HEK293T (cell line): ENCODE measurements around the gene TTC9.

Source experiments
- CTCF ChIA-PET: fragments of 350-600 bp; formaldehyde crosslinking; extraction: SDS; loops from one replicate; lab custom pipeline; 2021; ENCODE audit warnings: antibody characterized with exemption, inconsistent platforms; lab: Yijun Ruan, JAX
- POLR2A ChIA-PET: fragments of 350-600 bp; formaldehyde crosslinking; extraction: SDS; loops from one replicate; lab custom pipeline; 2020; ENCODE audit warnings: antibody characterized with exemption, inconsistent platforms; lab: Yijun Ruan, JAX
- DNase-seq: peaks from one replicate; pipeline ENCODE4 v3.0.0; 2012; ENCODE audit warnings: mixed read lengths; ENCODE audit errors: extremely low spot score
- ARNT ChIP-seq: fragments of 450-650 bp; IDR thresholded peaks from 2 replicates; pipeline ENCODE4 v1.6.1; 2017; ENCODE audit warnings: mild to moderate bottlenecking
- BHLHE40 ChIP-seq: fragments of 450-650 bp; IDR thresholded peaks from 2 replicates; pipeline ENCODE4 v1.6.1; 2016; ENCODE audit warnings: mild to moderate bottlenecking, moderate library complexity, borderline replicate concordance
- CTBP1 ChIP-seq: fragments of 450-650 bp; IDR thresholded peaks from 2 replicates; pipeline ENCODE4 v1.6.1; 2016; ENCODE audit warnings: borderline replicate concordance
- ELF4 ChIP-seq: fragments of 450-650 bp; IDR thresholded peaks from 2 replicates; pipeline ENCODE4 v1.6.1; 2017; ENCODE audit warnings: antibody characterized with exemption
- FOXA1 ChIP-seq: fragments of 450-650 bp; IDR thresholded peaks from 2 replicates; pipeline ENCODE4 v1.6.1; 2016; ENCODE audit warnings: mild to moderate bottlenecking
- FOXK2 ChIP-seq: fragments of 450-650 bp; IDR thresholded peaks from 2 replicates; pipeline ENCODE4 v1.6.1; 2016; ENCODE audit warnings: mild to moderate bottlenecking
- FOXM1 ChIP-seq: fragments of 450-650 bp; IDR thresholded peaks from 2 replicates; pipeline ENCODE4 v1.6.1; 2017; ENCODE audit warnings: mild to moderate bottlenecking, borderline replicate concordance
- HDGF ChIP-seq: fragments of 450-650 bp; IDR thresholded peaks from 2 replicates; pipeline ENCODE4 v1.6.1; 2017; ENCODE audit warnings: antibody characterized with exemption, borderline replicate concordance
- L3MBTL2 ChIP-seq: fragments of 450-650 bp; conservative IDR thresholded peaks from 2 replicates; pipeline ENCODE4 v1.6.1; 2016; ENCODE audit warnings: mild to moderate bottlenecking
- LEF1 ChIP-seq: fragments of 450-650 bp; IDR thresholded peaks from 2 replicates; pipeline ENCODE4 v1.6.1; 2017; ENCODE audit warnings: mild to moderate bottlenecking, borderline replicate concordance
- NFRKB ChIP-seq: fragments of 450-650 bp; IDR thresholded peaks from 2 replicates; pipeline ENCODE4 v1.6.1; 2016; ENCODE audit warnings: mild to moderate bottlenecking, moderate library complexity
- PKNOX1 ChIP-seq: fragments of 450-650 bp; IDR thresholded peaks from 2 replicates; pipeline ENCODE4 v1.6.1; 2016
- SP1 ChIP-seq: fragments of 450-650 bp; IDR thresholded peaks from 2 replicates; pipeline ENCODE4 v1.6.1; 2017
- SUZ12 ChIP-seq: fragments of 450-650 bp; IDR thresholded peaks from 2 replicates; pipeline ENCODE4 v1.6.1; 2016; ENCODE audit warnings: mild to moderate bottlenecking
- TARDBP ChIP-seq: fragments of 450-650 bp; IDR thresholded peaks from 2 replicates; pipeline ENCODE4 v1.6.1; 2016
- ZNF384 ChIP-seq: fragments of 450-650 bp; IDR thresholded peaks from 2 replicates; pipeline ENCODE4 v1.6.1; 2016

The TTC9 gene

DNA sequence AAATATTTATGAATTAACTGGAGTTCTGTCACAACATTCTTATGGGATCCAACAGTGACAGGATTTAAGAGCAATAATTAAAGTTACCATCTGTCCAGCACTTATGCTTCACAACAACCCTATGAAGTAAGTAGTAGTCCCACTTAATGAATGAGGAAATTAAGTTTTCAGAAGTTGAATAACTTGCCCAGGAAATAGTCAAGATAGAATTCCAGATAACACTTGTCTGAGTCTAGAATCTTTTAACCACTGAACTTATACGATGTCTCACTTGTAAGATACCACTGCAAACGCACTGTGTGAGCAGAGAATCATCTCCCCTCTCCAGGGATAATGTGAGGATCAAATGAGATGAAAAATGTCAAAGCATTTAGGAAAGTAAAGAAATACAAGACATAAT is 3.3 kb upstream of the TTC9 start:
- ChIA-PET CTCF (interaction anchor here (0.8 kb wide), 1 partner anchor 161 kb away, joined by 3 read pairs; no protein-coding TSS in a partner anchor), POLR2A (no interaction called here)
- TF ChIP-seq L3MBTL2, result no peak
- no peak for TF ChIP-seq CTBP1
- no peak for TF ChIP-seq ZNF384
- no peak for DNase-seq

GRCh38 chr14:70640938-70641547 is 673 bp upstream of the TTC9 start:
- ChIA-PET POLR2A (interaction anchor here (1.3 kb wide), 1 partner anchor 266 kb away, joined by 3 read pairs; the partner anchor contains the start of gene PCNX1), CTCF (interaction anchor here (0.7 kb wide), 1 partner anchor 37 kb away, joined by 3 read pairs; no protein-coding TSS in a partner anchor)
- no peak for TF ChIP-seq SP1
- no peak for TF ChIP-seq SUZ12
- TF ChIP-seq PKNOX1, result no peak
- no peak for TF ChIP-seq LEF1
- TF ChIP-seq TARDBP, result no peak
- peak; percentile 30 for DNase-seq

DNA sequence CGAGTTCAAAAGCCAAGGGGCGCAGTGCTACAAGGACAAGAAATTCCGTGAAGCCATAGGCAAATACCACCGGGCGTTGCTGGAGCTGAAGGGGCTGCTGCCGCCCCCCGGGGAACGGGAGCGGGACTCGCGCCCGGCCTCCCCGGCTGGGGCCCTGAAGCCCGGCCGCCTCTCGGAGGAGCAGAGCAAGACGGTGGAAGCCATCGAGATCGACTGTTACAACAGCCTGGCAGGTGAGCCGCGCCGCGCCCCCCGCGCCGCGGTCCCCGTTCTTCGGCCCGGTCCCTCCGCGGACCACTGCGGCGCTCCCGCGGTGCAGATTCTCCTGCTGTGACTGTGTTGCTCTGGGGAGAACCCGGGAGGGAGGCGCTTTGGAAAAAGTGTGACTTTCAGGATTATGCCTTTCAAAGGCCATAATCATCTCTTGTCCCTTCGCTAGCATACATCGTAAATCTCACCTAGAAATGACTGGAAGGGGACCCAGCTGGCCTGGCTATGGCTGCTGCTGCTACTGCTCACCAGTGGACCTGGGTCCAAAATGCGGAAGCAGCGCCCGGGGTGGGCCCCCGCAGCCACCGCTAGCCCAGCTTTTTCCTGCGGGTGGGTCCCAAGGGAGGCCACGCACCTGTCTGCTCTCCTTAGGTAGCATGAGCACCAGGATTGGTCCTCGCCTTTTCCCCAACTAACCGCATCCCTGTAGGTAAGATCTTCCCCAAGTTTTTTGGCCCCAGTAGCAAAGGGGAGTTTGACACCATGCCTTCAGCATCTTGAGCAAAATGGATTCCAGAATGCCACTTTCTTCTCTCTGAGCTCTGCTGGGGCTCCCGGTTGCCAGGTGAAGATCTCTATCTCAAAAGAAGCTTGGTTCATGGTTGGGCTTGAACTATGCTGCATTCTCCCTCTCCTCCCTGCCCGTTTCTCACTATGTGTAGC is 853 bp downstream of the TTC9 start:
- CTCF ChIA-PET, result no interaction called here
- no peak for TF ChIP-seq ZNF384
- TF ChIP-seq L3MBTL2, result no peak
- no peak for TF ChIP-seq PKNOX1
- TF ChIP-seq FOXM1, result no peak
- TF ChIP-seq SP1, result no peak
- no peak for TF ChIP-seq ARNT
- TF ChIP-seq LEF1, result no peak
- no peak for TF ChIP-seq HDGF
- no peak for TF ChIP-seq FOXK2
- no peak for TF ChIP-seq SUZ12
- TF ChIP-seq TARDBP, result no peak
- TF ChIP-seq FOXA1, result no peak
- no peak for TF ChIP-seq BHLHE40
- no peak for TF ChIP-seq ELF4
- no peak for TF ChIP-seq CTBP1
- no peak for TF ChIP-seq NFRKB
- DNase-seq, result no peak

GRCh38 chr14:70643967-70644366 is 2.3 kb downstream of the TTC9 start:
- ChIA-PET CTCF (no interaction called here), POLR2A (interaction anchor here (0.8 kb wide), 1 partner anchor 43 kb away, joined by 3 read pairs; no protein-coding TSS in a partner anchor)
- no peak for DNase-seq
- TF ChIP-seq ELF4 (no peak), SUZ12 (no peak), TARDBP (no peak), LEF1 (no peak), NFRKB (no peak), FOXA1 (no peak), FOXM1 (no peak), ARNT (no peak), ZNF384 (no peak), HDGF (no peak), PKNOX1 (no peak), SP1 (no peak), CTBP1 (no peak), L3MBTL2 (no peak), FOXK2 (no peak), BHLHE40 (no peak)

More for the DNA sequence above, 853 bp downstream of the TTC9 start:
- POLR2A ChIA-PET, result interaction anchor here (0.8 to 1.0 kb wide), 2 partner anchors 22 to 167 kb away, joined by 3 to 6 read pairs; partner anchors contain the start of gene MAP3K9

- CTCF ChIA-PET, result interaction anchor here (1.1 kb wide), 1 partner anchor 177 kb away, joined by 3 read pairs; no protein-coding TSS in a partner anchor
- TF ChIP-seq ZNF384 (no peak), HDGF (no peak), FOXK2 (no peak), SP1 (no peak), NFRKB (no peak), L3MBTL2 (no peak), TARDBP (no peak), FOXM1 (no peak), ELF4 (no peak), SUZ12 (no peak), FOXA1 (no peak), CTBP1 (no peak), BHLHE40 (no peak), ARNT (no peak), LEF1 (no peak)
- DNase-seq, result no peak
- POLR2A ChIA-PET, result no interaction called here
Measured at GRCh38 chr14:70645892-70646291, 4.2 kb downstream of the TTC9 start.
